ENCODE measurements around the gene CYB5RL.
"Not testable (repeated sequence)": the region's sequence is repeated elsewhere in the genome, so short reads cannot be mapped to it uniquely, and the experiment has no call there.

CYB5RL gene, protein sequence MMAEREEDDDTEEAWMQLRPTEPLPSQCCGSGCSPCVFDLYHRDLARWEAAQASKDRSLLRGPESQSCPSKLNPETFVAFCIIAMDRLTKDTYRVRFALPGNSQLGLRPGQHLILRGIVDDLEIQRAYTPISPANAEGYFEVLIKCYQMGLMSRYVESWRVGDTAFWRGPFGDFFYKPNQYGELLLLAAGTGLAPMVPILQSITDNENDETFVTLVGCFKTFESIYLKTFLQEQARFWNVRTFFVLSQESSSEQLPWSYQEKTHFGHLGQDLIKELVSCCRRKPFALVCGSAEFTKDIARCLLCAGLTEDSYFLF

DNA sequence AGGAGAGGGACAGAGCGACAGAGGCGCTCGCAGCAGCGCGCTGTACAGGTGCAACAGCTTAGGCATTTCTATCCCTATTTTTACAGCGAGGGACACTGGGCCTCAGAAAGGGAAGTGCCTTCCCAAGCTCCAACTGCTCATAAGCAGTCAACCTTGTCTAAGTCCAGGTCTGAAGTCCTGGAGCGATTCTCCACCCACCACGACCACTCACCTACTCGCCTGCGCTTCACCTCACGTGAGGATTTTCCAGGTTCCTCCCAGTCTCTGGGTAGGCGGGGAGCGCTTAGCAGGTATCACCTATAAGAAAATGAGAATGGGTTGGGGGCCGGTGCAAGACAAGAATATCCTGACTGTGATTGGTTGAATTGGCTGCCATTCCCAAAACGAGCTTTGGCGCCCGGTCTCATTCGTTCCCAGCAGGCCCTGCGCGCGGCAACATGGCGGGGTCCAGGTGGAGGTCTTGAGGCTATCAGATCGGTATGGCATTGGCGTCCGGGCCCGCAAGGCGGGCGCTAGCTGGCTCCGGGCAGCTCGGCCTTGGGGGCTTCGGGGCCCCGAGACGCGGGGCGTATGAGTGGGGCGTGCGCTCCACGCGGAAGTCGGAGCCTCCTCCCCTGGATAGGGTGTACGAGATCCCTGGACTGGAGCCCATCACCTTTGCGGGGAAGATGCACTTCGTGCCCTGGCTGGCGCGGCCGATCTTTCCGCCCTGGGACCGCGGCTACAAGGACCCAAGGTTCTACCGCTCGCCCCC is at the start of gene CYB5RL, which contains the start of gene MRPL37:
Gene CYB5RL, minus strand, starts transcription at position 266 of the 754 bp plus-strand sequence. CDS start 4,414 bp downstream, outside the sequence.
Gene MRPL37, plus strand, starts transcription at position 403 of the 754 bp plus-strand sequence. Its CDS starts 77 bp downstream, at position 480.
- peak; percentile 96 for DNase-seq (ENCODE audit: low spot score)

DNA sequence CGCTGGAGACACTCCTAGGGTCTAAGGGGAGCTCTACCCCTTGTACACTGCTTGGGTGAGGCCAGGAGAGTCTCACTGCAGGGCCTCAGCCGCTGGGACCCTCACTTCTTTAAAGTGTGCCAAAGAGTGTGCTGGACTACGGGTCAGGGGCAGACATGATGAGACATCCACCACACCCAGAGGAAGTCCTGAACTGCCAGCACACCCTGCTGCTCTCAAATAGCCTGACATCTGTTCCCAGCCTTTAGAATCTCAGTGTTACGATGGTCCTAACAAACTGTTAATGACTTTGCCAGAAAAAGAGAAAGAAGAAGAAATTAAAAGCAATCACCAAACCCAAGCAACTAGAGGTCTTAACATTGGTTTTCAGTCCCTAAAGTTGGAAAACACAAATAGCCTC is 49.1 kb upstream of the CYB5RL start:
- no peak for DNase-seq (ENCODE audit: low spot score)

- DNase-seq (ENCODE audit: low spot score), result no peak
These were observed 48.2 kb upstream of the CYB5RL start for GRCh38 chr1:54247863-54248515.

DNA sequence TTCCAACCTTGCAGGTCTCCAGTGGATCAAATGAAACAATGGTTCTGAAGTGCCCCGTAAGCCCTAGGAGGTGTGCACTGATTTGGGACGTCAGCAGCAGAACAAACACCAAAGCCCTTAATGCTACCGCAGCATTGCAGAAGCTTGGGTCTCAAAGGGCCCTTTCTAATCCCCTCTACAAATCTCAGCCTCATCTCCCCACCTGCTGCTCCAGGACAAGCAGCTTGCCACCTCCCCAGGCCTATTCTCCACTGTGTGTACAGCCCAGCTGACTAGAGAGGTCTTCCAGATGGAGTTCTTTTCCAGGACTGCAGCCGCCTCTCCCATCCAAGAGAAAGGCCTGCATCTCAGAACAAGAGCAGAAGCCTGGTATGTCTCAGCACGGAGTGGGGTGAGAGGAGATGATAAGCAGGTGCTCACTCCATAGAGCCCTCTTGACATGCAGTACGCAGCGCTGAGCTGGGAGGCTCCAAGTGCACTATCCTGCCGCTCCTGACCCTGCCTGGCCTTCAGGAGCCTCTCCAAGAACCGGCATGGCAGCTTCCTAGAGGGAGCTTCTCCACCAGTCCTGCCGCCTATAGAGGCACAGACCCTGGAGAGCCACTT is 46.4 kb upstream of the CYB5RL start:
- DNase-seq (ENCODE audit: low spot score), result peak; percentile 82

DNA sequence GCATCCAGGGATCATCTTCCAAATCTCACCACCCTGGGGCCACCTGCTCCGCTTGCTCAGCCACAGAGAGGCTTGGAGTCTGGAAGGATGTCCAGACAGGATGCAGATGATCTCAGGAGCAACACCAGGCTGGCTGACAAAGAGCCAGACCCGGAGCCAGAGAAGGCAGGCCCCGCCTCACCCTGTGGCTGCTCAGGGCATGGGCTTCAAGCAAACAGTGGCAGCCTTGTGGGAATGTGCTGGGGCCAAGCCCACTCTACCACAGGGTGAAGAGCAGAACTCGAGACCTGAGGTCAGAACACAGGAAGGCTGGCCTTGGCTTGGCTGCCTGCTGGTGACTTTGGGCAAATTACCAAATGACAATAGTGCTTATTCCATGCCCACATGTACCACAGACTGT is 45.7 kb upstream of the CYB5RL start:
- DNase-seq (ENCODE audit: low spot score), result no peak

DNA sequence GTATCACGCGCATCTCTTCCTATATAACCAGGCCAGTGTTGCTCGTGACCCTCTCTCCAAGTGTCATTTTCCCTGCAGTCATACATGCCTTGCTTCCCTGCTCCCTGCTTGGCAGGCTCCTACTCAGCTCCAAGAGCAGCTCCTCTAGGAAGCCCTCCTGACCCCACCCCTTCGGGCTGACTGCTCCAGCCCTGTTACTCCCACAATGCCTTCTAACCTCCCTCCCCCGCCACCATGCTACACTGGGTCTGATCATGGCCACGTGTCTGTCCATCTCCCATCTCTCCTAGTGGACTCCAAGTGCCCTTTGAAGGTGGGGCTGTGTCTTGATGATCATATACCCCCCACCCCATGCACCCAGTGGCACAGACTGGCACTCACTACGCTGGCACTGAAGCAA is 44.8 kb upstream of the CYB5RL start:
- DNase-seq (ENCODE audit: low spot score), result no peak

DNA sequence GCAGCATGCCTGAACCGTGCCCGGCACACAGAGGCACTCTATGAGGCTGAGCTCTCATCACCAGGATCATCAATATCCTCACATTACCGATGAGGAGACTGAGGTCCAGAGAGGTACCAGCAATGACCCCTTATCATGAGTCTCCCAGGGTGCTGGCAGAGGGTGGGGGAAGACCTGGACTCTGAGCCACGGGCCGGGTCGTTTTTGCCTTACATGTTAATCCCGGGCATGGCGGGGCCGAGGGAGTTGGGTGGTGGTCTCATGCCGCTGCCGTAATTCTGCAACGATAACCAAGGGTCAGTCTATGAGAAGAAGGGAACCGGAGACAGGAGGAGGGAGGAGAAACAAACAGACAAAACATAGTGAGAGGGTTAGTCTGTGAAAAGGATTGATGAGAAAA is 43.2 kb upstream of the CYB5RL start:
- DNase-seq (ENCODE audit: low spot score), result no peak

DNA sequence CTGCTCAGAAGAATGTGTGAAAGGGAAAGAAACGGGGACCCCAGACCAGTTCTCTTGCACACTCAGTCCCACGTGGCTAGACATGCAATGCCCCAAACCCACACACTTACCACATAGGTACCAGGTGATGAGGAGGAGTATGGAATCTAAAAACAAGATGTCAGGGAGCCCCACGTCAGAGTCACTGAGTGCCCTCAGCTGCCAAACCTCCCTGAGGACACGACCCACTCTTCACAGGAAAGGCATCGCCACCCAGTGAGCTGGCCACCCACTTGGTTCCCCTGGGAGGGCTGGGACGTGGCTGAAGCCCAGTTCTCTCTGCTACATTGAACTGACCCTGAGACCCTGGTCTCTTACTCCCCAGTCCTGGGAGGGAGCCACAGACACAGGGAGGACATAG is 41.5 kb upstream of the CYB5RL start:
- DNase-seq (ENCODE audit: low spot score), result no peak

- no peak for DNase-seq (ENCODE audit: low spot score)
These were observed 41.0 kb upstream of the CYB5RL start for GRCh38 chr1:54240741-54241335.

DNA sequence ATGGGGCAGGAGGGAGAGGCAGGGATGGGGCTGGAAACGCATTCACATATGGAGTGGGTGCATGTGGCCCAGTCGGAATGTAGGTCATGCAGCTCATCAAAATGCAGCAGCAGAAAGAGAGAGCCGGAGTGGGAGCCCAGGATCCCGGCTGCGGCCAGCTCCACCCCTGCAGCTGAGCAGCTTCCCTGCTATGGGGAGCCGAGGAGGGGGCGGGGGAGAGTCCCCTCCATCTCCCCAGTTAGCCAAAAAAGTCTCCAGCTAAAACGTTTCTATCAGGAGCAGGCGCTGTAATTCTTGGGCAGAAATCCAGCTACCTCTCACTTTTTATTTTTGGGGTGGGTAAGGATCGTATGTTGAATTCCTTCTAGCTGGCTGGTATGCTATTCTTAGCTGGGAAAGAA is 39.8 kb upstream of the CYB5RL start:
- no peak for DNase-seq (ENCODE audit: low spot score)

GRCh38 chr1:54239035-54239383 is 39.2 kb upstream of the CYB5RL start:
- no peak for DNase-seq (ENCODE audit: low spot score)

GRCh38 chr1:54238353-54239034 is 38.7 kb upstream of the CYB5RL start:
- no peak for DNase-seq (ENCODE audit: low spot score)

DNA sequence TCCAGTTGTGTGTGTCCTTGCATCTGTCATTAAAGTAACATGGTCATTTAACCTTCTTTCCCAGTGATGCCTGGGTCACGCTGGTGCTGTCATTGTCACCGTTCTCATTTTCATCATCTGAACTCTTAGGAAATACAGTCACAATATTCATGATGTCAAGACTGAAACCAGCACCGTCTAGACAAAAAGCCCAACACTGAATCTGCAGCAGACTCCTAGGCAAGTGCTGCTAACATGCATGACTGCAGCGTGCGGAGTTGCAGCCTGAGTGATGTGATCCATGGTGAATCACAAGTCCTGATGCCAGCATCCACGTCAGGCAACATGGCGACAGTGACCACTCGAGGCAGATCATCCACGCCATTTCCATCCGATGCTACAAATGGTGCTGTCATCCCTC is 37.8 kb upstream of the CYB5RL start:
- DNase-seq (ENCODE audit: low spot score), result no peak

DNA sequence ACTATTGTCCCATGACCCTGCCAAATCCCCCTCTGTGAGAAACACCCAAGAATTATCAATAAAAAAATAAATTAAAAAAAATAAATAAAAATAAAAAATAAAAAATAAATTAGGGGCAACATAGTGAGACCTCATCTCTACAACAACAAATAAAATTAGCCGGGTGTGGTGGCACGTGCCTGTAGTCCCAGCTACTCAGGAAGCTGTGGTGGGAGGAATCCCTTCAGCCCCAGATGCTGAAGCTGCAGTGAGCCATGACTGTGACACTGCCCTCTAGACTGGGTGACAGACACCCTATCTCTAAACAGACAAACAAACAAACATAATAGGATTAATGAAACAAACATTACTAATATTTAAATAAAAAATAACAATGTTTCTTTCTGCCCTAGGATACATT is 34.5 kb upstream of the CYB5RL start:
- DNase-seq (ENCODE audit: low spot score), result no peak

- DNase-seq (ENCODE audit: low spot score), result not testable (repeated sequence)
These were observed 33.4 kb upstream of the CYB5RL start for GRCh38 chr1:54233196-54233595.

DNA sequence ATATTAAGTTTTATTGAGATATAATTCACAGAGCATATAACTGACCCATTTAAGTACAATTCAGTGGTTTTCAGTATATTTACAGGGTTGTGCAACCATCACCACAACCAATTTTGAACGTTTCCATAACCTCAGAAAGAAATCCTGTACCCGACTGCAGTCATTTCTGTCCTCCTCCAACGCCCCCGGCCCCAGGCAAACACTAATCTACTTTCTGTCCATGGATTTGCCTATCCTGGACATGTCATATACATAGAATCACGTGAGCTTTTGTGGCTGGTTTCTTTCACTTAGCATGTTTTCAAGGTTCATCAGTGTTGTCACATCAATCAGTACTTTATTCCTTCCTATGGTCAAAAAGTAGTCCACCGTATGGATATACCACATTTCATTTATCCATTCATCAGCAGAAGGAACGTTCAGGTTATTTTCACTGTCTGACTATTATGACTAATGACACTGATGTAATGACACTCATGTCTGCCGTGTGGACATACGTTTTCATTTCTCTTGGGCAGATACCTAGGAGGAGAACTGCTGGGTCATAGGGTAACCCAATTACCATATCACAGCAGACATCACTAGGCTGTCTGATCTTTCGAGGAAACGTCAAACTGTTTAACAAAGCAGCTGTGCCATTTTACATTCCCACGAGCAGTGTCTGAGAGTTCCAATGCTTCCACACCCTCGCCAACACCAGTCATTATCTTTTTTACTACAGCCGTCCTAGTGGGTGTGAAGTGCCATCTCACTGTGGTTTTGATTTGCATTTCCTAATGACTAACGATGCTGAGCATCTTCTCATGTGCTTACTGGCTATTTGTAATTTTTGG is 30.9 kb upstream of the CYB5RL start:
- DNase-seq (ENCODE audit: low spot score), result no peak

DNA sequence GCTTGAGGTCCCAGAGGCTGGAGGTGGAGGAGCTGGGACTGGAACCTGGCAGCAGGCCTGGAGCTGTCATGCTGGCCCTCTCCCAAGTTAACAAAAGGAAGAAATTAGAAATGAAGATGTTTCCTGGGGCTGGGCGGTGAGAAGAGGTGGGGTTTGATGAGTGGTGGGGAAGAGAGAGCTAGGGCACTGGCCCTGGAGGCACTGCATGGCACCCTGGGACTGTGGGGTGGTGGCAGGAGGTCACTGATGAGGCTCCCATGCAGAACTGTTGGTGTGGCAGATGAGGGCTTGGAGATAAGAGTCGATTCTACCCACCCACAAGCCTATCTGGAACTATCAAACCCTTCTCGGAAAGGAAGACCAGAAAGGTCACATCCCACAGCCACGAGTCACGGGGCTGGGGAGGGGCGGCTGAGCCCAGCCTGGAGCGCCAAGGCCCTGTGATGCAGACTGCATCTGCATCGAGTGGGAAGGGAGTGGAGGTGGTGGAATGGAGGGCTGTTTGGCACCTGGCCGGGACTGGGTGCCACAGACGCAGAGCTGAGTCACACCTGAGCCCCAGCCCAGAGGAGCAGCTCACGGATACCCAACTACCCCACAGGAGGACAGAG is 29.6 kb upstream of the CYB5RL start:
- DNase-seq (ENCODE audit: low spot score), result no peak

DNA sequence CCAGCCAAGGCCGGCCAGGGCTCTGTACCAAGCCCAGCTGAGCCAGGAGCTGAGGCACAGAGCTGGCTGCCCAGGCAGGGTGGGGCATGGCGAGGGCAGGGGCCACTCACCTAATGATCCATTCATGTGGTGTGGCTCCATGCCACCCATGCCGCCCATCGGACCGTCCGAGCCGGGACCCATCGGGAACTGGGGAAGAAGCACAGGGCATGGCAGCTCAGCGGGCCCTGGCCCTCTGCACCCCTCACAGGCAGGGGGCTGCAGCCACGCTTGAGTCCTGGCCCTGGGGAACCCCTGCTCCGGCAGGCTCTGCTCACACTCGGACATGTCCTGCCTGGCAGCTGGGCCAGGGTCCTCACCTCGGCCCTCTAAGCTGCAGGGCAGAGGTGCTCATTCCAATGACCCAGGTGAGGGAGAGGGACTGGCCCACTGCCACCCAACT is 28.8 kb upstream of the CYB5RL start:
- no peak for DNase-seq (ENCODE audit: low spot score)

DNA sequence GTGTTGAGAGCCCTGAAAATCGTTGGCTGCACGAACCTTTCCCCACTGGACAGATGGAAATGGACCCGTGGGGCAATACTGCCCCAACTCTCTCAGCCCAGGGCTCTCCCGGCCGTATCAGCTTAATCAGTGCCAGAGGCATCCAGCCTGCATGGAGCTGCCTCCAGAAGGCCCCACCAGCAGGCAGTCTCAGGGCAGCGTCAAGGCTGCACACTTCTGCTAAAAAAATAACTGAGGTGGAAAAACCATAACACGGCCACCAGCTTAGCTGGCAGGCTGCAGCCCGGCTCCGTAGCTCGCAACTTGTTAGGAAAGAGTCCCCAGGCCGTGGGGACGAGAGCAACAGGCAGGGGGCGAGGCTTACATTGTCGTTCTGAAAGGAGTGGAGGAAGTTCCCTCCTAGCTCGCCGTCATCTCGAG is 28.1 kb upstream of the CYB5RL start:
- DNase-seq (ENCODE audit: low spot score), result no peak

DNA sequence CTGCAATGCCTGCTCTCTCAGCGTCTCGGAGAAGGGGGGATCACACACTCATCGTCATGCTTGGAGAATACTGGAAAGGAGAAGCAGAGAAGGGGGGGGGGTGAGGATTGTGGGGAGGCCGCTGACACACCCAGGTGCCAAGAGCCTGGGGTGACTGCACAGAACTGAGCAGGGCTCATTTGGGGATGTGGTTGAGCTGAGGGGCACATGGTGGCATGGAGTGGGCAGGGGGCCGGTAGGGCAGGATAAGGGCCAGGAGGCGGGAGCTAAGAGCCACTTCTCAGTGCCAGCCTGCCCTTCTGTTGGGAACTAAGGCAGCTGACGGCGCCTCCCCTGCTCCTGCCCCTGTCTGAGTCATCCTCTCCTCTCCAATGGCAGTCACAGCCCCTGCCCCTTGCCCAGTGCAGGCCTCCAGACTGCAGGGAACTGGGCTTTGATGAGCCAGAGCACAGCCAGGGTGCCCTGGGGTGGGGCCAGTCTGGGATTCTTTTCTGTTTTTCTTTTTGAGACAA is 27.3 kb upstream of the CYB5RL start:
- no peak for DNase-seq (ENCODE audit: low spot score)
